GM18951 (cell line): Measurements from ENCODE around the gene CYREN.
A peak's percentile ranks its signal among the peaks of the same experiment; 100 is the strongest.
"Not testable (repeated sequence)": the region's sequence is repeated elsewhere in the genome, so short reads cannot be mapped to it uniquely, and the experiment has no call there.

Source experiments
- POLR2A ChIP-seq: IDR thresholded peaks from 4 replicates; pipeline ENCODE4 v1.6.1; 2011; ENCODE audit warnings: mild to moderate bottlenecking; ENCODE audit not compliant: insufficient read length, insufficient read depth; ENCODE audit errors: extremely low read depth
- in situ Hi-C: fragments of 300-500 bp; cut with MboI; formaldehyde crosslinking; loops from one replicate; pipeline ENCODE4 v1.12.0; 2022; ENCODE audit warnings: low sequenced_read_pairs, mixed read lengths, inconsistent platforms; ENCODE audit not compliant: unreplicated experiment

The CYREN gene

DNA sequence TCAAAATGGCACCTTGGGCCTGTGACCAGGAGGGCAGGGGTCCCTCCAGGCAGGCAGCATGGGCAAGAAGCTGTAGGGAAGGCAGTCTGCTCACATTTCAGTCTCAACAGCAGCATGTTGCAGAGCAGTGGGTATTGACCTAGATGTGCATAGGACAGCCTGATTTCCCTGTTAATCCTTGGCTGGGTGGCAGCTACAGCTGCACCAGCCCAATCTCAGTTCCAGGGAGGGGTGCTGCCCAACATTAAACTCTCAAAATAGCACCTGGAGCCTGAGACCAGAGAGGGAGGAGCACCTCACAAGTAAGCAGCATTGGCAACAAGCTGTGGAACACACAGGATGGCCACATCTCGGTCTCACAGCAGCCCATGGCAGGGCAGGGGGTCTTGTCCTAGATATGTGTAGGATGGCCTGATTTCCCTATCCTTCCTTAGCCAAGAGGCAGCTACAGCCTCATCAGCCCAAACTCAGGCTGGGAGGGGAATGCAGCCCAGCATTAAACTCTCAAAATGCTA lies 12.3 kb downstream of the CYREN start:
- TF ChIP-seq POLR2A, result no peak
- in situ Hi-C loops, result loop anchor here (10.0 kb wide), 1 partner anchor 163 kb away; no protein-coding TSS in a partner anchor

DNA sequence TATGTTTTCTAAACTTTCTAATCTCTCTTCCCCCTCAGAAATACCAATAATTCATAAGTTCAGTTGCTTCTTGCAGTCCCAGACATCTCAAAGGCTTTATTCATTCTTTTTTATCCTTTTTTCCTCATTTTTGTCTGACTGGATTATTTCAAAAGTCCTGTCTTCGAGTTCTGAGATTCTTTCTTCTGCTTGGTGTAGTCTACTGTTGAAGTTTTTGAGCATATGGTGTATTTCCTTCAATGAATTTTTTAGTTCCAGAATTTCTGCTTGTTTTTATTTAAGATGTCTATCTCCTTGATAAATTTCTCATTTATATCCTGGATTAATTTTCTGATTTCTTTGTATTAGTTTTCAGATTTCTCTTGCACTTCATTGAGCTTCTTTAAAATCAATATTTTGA lies 14.2 kb downstream of the CYREN start:
- in situ Hi-C loops, result loop anchor here (10.0 kb wide), 1 partner anchor 161 kb away; no protein-coding TSS in a partner anchor
- TF ChIP-seq POLR2A, result no peak

DNA sequence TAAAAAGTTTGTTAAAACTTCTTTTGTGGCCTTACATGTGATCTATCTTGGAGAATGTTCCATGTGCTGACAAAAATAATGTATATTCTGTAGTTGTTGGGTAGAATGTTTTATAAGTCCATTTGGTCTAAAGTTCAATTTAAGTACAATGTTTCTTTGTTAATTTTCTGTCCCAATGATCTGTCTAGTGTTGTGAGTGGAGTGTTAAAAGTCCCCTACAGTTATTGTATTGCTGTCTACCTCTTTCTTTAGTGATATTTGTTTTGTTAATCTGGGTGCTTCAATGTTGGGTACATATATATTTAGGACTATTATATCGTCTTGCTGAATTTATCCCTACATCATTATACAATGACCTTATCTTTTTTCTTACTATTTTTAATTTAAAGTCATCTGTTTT lies 15.8 kb downstream of the CYREN start:
- TF ChIP-seq POLR2A, result no peak
- in situ Hi-C loops, result loop anchor here (10.0 kb wide), 1 partner anchor 160 kb away; no protein-coding TSS in a partner anchor

DNA sequence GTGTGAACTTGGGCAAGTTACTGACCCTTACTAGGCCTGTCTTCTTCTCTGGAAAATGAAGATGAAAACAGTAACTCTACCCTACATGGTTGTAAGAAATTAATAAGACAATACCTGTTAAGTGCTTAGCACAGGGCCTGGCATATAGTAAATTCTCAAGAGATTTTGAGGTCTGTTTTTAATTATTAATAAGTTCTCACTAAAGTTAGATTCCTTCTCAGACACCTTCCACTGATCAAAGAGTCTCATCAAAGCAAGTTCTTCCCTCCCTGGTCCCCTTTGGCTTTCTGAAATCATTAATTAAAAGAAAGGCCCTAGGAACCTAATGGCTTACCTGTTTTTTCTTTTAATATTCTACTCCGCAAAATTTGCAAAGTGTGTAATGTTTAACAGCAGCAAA lies 18.1 kb downstream of the CYREN start:
- no peak for TF ChIP-seq POLR2A
- in situ Hi-C loops, result loop anchor here (10.0 kb wide), 1 partner anchor 158 kb away; no protein-coding TSS in a partner anchor

DNA sequence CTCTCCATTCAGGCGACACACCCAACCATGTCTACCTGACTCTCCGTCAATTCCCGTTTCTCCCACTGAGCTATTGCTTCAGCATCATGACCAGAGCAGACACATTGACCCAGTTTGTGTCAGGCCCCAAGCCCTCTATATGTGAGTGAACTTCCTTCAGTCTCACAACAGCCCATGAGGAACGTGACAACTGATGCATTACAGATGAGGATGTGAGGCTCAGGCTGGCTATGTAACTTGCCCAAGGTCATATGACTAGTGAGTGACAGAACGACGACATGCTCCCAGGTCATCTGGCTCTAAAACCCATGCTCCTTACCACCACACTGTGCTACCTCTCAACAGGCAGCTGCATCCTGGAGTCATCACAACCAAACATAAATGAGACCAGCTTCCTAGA lies 19.0 kb downstream of the CYREN start:
- in situ Hi-C loops, result loop anchor here (10.0 kb wide), 1 partner anchor 157 kb away; no protein-coding TSS in a partner anchor

DNA sequence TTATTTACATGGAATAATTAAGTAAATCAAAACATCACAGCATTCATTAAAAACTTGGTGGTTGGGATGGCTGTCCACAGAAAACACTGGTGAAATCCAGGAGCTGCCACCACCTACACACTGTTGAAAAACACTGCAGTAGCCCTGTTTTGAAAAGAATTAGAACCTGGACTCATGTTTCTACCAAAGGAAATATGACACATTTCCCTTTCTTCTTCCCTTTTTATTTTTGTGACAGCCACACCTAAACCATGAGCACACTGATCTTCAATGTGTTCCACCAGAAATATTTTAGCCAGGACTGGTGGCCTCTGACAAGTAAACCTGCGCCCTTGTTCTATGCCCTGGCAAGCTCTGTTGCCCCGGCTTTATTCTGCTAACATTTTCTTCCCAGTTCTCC lies 19.4 kb downstream of the CYREN start:
- no peak for TF ChIP-seq POLR2A
- in situ Hi-C loops, result loop anchor here (10.0 kb wide), 1 partner anchor 156 kb away; no protein-coding TSS in a partner anchor

More for the DNA sequence above, 19.0 kb downstream of the CYREN start:
- TF ChIP-seq POLR2A, result peak; percentile 33

DNA sequence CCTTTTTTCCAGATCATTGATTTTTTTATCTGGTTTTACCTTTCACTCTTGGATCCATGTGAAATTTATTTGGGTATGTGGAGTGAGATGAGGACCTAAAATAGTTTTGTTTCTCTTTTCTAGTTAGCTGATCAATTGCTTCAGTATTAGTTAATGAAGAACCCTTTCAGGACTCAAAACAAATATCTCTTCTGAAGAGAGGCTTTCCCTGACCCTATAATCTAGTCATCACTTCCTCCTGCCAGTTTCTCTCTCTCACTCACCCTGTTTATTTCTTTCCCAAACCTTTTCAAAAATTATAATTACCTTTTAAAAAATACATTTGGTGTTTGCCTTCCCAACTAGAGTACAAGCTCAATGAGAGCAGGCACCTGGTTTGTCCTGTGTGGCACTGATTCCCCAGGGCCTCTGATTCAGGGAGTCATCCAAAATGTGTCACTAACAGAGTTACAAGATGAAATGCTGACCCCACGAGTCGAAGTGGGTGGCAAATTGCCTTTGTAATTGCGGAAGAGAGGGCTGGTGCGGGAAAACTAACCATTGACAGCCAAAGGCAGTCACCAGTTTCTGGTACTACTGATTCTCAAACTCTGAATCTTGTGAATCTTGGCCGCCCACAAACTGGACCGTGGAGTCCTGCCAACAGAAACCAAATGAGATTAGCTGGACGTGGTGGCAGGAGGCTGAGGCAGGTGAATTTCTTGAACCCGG lies 20.3 kb downstream of the CYREN start:
- no peak for TF ChIP-seq POLR2A
- in situ Hi-C loops, result loop anchor here (10.0 kb wide), 1 partner anchor 155 kb away; no protein-coding TSS in a partner anchor

DNA sequence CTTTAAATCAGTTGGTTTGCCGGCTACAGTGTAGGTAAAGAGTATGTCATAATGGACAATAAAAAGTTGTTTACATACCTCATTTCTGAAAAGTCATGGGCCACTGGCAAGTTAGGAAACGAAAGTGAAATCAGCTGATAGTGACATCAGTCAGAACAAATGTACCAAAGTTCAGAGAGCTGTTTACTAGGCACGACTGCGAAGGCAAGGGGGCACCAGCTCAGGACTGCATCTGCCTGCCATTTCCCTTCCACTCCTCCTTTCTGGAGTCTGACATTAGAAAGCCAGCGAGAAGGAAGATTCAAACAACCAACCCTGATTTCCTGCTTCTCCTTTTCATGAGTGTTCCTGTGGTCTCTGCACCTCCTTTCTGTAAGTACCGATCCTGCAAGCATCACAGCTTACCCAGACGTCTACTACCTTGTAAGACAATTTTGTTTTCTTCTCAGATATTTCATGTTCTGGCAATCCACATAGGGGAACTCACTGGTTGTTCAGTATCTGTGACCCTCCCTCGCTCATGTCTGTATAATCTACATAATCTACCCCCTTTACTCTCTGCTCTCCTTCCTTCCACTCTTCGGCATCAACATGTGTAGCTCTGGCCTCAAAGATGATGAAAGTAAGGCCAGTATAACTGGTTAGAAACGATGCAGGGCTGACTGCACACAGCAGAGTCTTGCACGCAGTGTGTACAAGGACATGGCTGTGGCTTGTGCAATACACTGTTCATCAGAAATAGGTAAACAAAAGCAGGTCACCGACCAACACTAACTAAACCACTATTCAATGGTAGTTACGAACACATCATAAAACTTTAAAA lies 22.4 kb downstream of the CYREN start, which contains the start of gene TMEM140:
Gene TMEM140, plus strand, starts transcription at position 174 of the 823 bp plus-strand sequence. CDS start 16,370 bp downstream, outside the sequence.
- in situ Hi-C loops, result no loop called here
- TF ChIP-seq POLR2A, result peak; percentile 58

DNA sequence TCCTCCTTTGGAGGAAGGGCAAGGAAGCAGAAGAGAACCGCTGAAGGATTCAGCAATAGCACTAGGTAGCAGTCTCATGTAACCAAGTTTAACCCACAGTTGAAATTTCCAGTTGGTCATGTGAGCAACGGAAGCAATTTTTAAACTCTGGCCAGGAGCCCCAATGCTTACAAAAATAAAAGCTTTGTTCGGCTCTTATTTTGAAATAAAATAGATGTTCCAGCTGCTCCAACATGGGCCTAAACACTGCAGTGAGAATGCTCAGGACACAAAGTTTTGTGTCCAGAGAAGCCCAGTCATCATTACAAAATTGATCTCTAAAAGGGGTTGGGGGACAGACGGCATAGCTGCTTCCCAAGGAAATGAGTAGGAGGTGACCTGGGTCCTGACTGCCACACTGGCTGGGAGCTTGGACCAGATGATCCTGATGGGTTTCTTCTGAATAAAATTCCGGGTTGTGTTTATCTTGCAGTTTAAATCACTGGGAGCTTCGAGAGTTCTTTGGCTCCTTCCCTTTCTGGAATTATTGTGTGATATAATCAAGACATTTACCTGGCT lies 23.1 kb downstream of the CYREN start:
- in situ Hi-C loops, result no loop called here
- TF ChIP-seq POLR2A, result no peak

DNA sequence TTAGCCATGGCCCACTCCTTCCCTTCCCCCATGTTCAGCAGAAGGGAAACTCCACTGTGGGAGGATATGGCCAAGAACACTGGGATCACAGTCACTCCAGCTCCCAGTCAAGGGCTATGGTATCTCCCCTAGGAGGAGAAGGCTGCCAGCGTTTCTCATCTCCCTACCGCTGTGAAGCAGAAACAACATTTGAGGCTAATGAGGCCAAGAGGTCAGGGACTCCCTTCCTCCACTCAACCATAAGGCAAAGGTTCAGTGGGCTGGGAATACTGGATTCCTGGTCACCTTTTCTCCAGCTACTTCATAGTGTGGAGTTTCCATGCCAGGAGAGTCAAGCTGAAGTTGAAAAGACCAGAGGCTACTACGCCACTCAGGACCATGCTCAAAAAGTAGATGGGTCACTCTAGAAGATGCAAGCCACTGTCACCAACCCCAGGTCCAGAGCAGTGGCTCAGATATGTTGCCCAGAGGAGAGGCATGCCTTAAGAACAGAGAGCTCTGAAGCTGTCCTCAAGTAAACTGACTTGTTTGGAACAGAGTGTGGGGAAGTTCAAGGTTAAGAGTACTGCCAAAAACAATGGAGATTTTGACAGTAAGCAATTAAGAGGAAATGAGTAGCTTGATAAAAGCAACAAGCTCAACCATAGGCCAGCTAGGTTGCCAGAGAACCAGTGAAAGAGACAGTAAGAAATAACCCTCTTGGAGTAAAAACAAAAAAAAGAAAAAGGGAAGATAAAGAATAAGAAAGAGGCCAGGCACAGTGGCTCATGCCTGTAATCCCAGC lies 26.4 kb downstream of the CYREN start:
- in situ Hi-C loops, result no loop called here

DNA sequence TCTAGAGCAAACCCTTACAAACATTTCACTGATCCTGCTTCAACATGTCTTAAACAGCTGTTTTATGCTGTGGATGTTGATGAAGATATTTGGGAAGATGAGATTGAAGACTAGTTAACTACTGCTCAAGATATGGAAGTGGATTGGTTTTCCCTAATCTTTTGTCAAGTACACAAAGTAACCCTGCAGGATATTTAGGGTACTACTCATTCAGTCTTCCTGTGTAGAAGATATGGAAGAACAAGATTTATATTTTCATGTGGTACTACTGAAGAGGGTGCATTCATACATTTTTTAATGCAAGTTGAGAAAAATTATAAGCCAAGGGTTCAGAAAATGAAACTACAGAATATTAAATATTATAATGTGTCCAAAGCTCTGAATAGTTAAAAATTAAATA lies 40.9 kb downstream of the CYREN start:
- in situ Hi-C loops, result no loop called here
- no peak for TF ChIP-seq POLR2A

More for the DNA sequence above, 26.4 kb downstream of the CYREN start:
- no peak for TF ChIP-seq POLR2A

DNA sequence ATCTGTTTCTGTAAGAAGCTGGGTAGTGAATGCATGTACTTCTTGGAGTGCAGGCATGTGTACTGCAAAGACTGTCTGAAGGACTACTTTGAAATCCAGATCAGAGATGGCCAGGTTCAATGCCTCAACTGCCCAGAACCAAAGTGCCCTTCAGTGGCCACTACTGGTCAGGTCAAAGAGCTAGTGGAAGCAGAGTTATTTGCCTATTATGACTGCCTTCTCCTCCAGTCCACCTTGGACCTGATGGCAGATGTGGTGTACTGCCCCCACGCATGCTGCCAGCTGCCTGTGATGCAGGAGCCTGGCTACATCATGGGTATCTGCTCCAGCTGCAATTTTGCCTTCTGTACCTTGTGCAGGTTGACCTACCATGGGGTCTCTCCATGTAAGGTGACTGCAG lies 41.6 kb downstream of the CYREN start:
- TF ChIP-seq POLR2A, result no peak
- in situ Hi-C loops, result no loop called here

DNA sequence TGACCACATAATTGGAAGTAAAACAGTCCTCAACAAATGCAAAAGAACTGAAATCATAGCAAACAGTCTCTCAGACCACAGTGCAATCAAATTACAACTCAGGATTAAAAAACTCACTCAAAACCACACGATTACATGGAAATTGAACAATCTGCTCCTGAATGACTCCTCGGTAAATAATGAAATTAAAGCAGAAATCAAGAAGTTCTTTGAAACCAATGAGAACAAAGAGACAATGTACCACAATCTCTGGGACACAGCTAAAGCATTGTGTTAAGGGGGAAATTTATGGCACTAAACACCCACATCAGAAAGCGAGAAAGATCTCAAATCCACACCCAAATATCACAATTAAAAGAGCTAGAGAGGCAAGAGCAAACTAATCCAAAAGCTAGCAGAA lies 45.9 kb downstream of the CYREN start:
- in situ Hi-C loops, result not testable (repeated sequence)
